ENCODE results near the gene EXOG.

The EXOG gene

GRCh38 chr3:38491215-38491614, 4.9 kb upstream of the EXOG start:
- DNase-seq (ENCODE audit: low read depth, low spot score), result no peak
- POLR2A ChIA-PET, result no interaction called here
- H3K4me3 ChIP-seq (ENCODE audit: low read depth, low read length), result no peak overlapping the region
- TF ChIP-seq, protein P1, sequence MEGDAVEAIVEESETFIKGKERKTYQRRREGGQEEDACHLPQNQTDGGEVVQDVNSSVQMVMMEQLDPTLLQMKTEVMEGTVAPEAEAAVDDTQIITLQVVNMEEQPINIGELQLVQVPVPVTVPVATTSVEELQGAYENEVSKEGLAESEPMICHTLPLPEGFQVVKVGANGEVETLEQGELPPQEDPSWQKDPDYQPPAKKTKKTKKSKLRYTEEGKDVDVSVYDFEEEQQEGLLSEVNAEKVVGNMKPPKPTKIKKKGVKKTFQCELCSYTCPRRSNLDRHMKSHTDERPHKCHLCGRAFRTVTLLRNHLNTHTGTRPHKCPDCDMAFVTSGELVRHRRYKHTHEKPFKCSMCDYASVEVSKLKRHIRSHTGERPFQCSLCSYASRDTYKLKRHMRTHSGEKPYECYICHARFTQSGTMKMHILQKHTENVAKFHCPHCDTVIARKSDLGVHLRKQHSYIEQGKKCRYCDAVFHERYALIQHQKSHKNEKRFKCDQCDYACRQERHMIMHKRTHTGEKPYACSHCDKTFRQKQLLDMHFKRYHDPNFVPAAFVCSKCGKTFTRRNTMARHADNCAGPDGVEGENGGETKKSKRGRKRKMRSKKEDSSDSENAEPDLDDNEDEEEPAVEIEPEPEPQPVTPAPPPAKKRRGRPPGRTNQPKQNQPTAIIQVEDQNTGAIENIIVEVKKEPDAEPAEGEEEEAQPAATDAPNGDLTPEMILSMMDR (IDR thresholded peaks at IDR 0.05; ENCODE audit: insufficient read depth, low read length, missing control alignments), result no peak
- CTCF ChIA-PET, result interaction anchor here (1.0 to 7.9 kb wide), 2 partner anchors 10 to 156 kb away, joined by 3 to 88 read pairs; no protein-coding TSS in a partner anchor

GRCh38 chr3:38493031-38493430, 3.1 kb upstream of the EXOG start:
- no peak overlapping the region for H3K4me3 ChIP-seq (ENCODE audit: low read depth, low read length)
- TF ChIP-seq, protein P1 (IDR thresholded peaks at IDR 0.05; ENCODE audit: insufficient read depth, low read length, missing control alignments), result no peak
- POLR2A ChIA-PET, result no interaction called here
- CTCF ChIA-PET, result interaction anchor here (0.8 to 7.9 kb wide), 6 partner anchors 12 to 507 kb away, joined by 3 to 88 read pairs (median 6); partner anchors contain the start of gene XYLB
- no peak for DNase-seq (ENCODE audit: low read depth, low spot score)

DNA sequence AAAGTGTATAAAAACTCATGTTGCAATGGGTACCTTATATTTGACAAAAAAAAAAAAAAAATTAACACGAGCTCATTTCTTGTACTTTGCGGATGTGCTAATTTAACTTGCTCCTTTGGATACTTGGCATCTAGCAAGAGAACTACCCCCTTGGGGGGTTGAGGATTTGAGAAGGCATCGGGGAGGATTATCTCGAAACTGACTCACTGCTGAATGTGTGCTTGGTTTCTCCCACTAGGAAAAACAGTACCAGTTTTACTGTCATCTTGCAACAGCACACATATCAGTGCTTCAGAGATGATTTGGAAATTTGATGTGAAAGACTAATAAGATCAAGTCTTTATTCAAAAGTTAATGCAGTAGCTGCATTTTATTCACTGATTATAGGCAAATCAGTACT, 891 bp downstream of the EXOG start:
- no peak for DNase-seq (ENCODE audit: low read depth, low spot score)
- ChIA-PET POLR2A (interaction anchor here (0.6 to 0.7 kb wide), 3 partner anchors 25 to 796 kb away, joined by 4 to 6 read pairs (median 4); no protein-coding TSS in a partner anchor), CTCF (interaction anchor here (0.9 to 5.3 kb wide), 24 partner anchors 10 to 629 kb away, joined by 3 to 27 read pairs (median 5); partner anchors contain the start of gene XYLB)
- H3K4me3 ChIP-seq (ENCODE audit: low read depth, low read length), result peak overlapping the region; percentile 86
- TF ChIP-seq, protein P1 (IDR thresholded peaks at IDR 0.05; ENCODE audit: insufficient read depth, low read length, missing control alignments), result no peak

- no peak overlapping the region for H3K4me3 ChIP-seq (ENCODE audit: low read depth, low read length)
- TF ChIP-seq, protein P1 (IDR thresholded peaks at IDR 0.05; ENCODE audit: insufficient read depth, low read length, missing control alignments), result no peak
- POLR2A ChIA-PET, result interaction anchor here (0.7 kb wide), 1 partner anchor 1203 kb away, joined by 3 read pairs; no protein-coding TSS in a partner anchor
- CTCF ChIA-PET, result interaction anchor here (1.0 to 6.6 kb wide), 8 partner anchors 13 to 499 kb away, joined by 3 to 37 read pairs (median 4); no protein-coding TSS in a partner anchor
- DNase-seq (ENCODE audit: low read depth, low spot score), result no peak
Observed at GRCh38 chr3:38500688-38501417, 4.7 kb downstream of the EXOG start.

- ChIA-PET CTCF (interaction anchor here (3.3 to 6.5 kb wide), 2 partner anchors 11 to 14 kb away, joined by 13 to 119 read pairs; partner anchors contain the start of gene EXOG), POLR2A (no interaction called here)
- no peak for DNase-seq (ENCODE audit: low read depth, low spot score)
- H3K4me3 ChIP-seq (ENCODE audit: low read depth, low read length), result no peak overlapping the region
- TF ChIP-seq, protein P1 (IDR thresholded peaks at IDR 0.05; ENCODE audit: insufficient read depth, low read length, missing control alignments), result no peak
Observed at GRCh38 chr3:38507120-38507519, 11.0 kb downstream of the EXOG start.

GRCh38 chr3:38509732-38510131, 13.6 kb downstream of the EXOG start:
- TF ChIP-seq, protein P1 (IDR thresholded peaks at IDR 0.05; ENCODE audit: insufficient read depth, low read length, missing control alignments), result no peak
- POLR2A ChIA-PET, result no interaction called here
- no peak overlapping the region for H3K4me3 ChIP-seq (ENCODE audit: low read depth, low read length)
- no peak for DNase-seq (ENCODE audit: low read depth, low spot score)
- CTCF ChIA-PET, result interaction anchor here (2.2 to 6.5 kb wide), 3 partner anchors 11 to 13 kb away, joined by 7 to 119 read pairs (median 13); partner anchors contain the start of gene EXOG
